Lower leg skin (tissue), 3 donors: ENCODE measurements around the gene BIRC7.

ENCODE experiments used
- CTCF ChIP-seq, 3 donors: fragments of 450-650 bp; IDR thresholded peaks; one replicate each; pipeline ENCODE4 v1.5.1; 2016; ENCODE audit warnings: antibody characterized with exemption in 3 of 3, mild to moderate bottlenecking in 3 of 3, moderate library complexity in 2 of 3
- POLR2A ChIP-seq, 2 donors: fragments of 450-650 bp; IDR thresholded peaks; one replicate each; pipeline ENCODE4 v1.6.1; 2016 to 2017; ENCODE audit warnings: antibody characterized with exemption in 2 of 2, mild to moderate bottlenecking in 1 of 2, moderate library complexity in 1 of 2

- TF ChIP-seq CTCF (IDR thresholded peaks at IDR 0.05) (no peak), POLR2A (IDR thresholded peaks at IDR 0.05) (no peak)
Measured at GRCh38 chr20:63194007-63194796, 41.5 kb upstream of the BIRC7 start.
